NCI-H82 treated with DMSO at 0.1 percent for 48 hours (cell line): ENCODE measurements around the gene ANKEF1.

Source experiments
- DNase-seq: peaks from one replicate; lab custom pipeline; 2025; ENCODE audit not compliant: unreplicated experiment; lab: John Stamatoyannopoulos, UW

ANKEF1 gene

GRCh38 chr20:10078403-10078802 is 43.6 kb downstream of the ANKEF1 start:
- no peak for DNase-seq

GRCh38 chr20:10079964-10080363 is 45.2 kb downstream of the ANKEF1 start:
- no peak for DNase-seq

- no peak for DNase-seq
These were observed 45.8 kb downstream of the ANKEF1 start for GRCh38 chr20:10080574-10080973.

GRCh38 chr20:10089871-10090587 is 55.2 kb downstream of the ANKEF1 start:
- no peak for DNase-seq

DNA sequence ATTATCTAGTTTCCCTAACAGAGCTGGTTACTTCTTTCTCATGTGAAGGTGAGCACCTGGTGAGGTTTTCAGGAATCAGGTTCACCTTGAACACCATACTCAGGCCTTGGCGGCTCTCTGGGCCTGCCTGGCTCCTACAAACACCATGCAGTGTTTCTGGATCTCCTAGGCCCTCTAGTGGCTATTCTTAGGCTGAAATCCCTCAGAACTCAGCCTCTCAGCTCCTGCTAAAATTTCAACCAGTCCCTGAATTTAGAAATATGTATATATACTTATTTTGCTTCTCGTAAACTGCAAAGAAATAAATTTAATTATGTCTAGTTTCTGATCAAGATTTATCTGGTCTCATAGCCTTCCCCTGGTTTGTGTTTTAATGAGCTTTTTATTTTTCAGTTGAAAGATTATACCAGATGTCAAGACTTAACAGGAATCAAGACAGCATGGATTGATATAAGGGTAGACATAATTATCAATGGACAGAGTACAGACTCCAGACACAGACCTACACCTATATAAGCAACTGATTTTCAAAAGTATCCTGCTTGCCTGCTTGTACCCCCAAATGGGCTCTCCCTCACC is 55.9 kb downstream of the ANKEF1 start:
- no peak for DNase-seq

DNA sequence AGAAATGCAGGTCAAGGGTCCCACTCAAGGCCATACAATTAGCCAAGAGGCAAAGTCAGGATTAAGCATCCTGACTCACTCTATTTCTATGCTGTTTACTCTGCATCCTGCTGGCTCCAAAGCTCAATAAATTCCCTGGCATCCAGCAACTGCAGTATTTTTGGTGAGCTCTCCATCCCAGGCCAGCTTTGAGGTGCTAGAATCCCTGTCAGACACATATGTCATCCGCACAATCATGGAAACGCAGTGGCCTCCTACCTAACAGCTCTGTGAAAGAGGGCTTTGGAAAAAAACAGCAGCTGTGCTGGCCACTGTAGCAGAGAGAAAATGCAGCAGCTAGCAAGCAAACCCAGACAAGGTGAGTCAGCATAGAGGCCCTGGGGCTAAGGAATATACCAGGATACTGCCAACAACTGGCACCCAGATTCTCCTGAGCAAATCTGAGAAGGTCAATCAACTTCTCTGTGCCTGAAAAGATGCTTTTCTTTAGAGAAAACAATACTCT is 58.4 kb downstream of the ANKEF1 start:
- no peak for DNase-seq

- DNase-seq: no peak
These were observed 59.9 kb downstream of the ANKEF1 start for GRCh38 chr20:10094566-10095173.

DNA sequence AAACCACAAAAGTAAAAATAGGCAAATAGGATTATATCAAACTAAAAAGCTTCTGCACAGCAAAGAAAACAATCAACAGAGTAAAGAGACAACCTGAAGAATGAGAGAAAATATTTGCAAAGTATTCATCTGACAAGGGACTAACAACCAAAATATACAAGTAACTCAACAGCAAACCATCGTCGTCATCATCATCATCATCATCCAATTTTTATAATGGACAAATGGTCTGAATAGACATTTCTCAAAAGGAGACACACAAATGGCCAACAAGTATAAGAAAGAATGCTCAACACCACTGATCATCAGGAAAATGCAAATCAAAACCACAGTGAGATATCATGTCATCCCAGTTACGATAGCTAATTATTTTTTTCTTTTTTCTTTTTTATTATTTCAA is 62.0 kb downstream of the ANKEF1 start:
- DNase-seq: no peak

GRCh38 chr20:10105046-10105445 is 70.3 kb downstream of the ANKEF1 start:
- DNase-seq: no peak
